Measurements from ENCODE around the gene RPP14.
"Not testable (repeated sequence)": the region's sequence is repeated elsewhere in the genome, so short reads cannot be mapped to it uniquely, and the experiment has no call there.

The RPP14 gene

DNA sequence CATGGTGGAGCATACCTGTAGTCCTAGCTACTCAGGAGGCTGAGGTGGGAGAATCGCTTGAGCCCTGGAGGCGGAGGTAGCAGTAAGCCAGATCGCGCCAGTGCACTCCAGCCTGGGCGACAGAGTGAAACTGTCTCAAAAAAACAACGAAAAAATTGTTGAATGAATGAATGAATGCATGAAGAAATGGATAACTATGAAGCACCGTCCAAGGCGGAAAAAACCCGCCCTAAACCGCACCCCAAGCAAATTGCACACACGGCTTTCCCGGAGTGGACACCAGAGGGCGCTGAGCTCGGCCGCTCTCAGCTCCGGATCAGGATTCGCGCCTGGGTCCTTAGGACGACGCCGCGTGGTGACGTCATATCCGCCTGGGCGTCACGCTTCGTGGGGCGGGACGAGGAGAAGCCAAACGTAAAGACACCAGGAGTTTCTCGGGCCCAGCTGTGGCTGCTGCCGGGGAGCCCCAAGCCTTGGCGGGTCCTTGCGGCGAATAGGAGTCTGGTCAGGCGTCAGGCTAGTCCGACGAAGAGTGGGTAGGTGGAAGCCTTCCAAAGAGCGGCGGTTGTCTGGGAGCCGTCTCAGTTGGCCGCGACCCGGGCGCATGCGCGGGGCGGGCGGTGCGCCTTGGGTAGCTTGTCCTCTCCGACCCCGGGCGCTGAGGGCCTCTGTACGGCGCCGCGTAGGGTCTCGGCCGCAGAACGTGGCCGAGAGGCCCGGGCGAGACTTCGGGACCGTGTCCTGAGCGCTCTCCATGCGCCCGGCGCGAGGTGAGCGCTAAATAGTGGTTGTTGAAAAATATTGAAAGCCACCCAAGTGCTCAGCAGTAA, at the start of gene RPP14, which contains the start of gene HTD2:
Gene RPP14 (plus strand): TSS at position 364 of the 830 bp plus-strand sequence. CDS start 4,085 bp downstream, outside the sequence.
Gene HTD2 (plus strand): TSS at position 639 of the 830 bp plus-strand sequence. CDS start 11,094 bp downstream, outside the sequence.
- DNase-seq (ENCODE audit: low read depth), result peak; percentile 98

- DNase-seq (ENCODE audit: low read depth), result no peak
Observed at GRCh38 chr3:58256511-58256910, 49.5 kb upstream of the RPP14 start.

GRCh38 chr3:58258392-58259055, 47.5 kb upstream of the RPP14 start:
- no peak for DNase-seq (ENCODE audit: low read depth)

GRCh38 chr3:58260261-58260731, 45.7 kb upstream of the RPP14 start:
- no peak for DNase-seq (ENCODE audit: low read depth)

DNA sequence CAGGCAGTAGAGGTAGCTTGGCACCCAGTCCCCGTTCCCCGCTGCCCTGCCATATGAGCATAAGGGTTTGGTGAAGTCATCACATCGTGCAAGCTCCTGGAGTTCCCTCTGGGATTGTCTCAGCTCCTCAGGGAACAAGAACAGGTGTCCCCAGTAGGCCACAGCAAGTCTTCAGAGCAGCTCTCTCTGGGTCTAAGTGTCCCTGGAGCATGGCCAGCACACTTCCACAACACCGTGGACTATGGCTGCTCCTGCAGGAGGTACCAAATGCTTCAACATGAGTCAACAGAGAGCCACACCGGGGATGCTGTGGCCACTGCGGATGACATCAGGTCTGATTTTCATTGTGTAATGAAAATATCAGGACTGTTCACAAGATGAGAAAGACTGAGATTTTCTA, 45.3 kb upstream of the RPP14 start:
- DNase-seq (ENCODE audit: low read depth), result no peak

DNA sequence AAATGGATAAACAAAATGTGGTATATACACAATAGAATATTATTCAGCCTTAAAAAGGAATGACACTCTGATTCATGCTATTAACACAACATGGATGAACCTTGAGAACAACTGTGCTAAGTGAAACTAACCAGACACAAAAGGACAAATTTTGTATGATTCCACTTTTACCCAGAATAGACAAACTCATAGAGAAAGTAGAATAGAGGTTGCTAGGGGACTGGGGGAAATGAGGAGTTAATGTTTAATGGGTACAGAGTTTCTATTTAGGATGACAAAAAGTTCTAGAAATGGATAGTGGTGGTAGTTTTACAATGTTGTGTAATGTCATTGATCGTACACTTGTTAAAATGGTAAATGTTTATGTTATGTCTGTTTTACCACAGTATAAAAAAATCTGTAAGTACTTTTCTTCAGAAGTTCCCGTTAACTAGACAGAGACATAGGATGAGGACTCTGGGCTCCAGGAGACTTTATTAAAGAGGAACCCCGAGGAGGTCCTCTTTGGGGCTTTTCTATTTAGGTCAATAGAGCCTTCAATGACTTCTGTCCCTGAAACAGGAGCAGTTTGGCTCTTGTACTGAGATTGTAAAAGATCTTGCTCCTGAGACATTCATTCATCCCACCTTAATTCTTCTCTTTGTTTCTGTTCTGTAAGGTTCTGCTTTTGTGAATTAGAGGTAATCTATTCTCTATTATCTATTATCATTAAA, 43.9 kb upstream of the RPP14 start:
- DNase-seq (ENCODE audit: low read depth), result no peak

DNA sequence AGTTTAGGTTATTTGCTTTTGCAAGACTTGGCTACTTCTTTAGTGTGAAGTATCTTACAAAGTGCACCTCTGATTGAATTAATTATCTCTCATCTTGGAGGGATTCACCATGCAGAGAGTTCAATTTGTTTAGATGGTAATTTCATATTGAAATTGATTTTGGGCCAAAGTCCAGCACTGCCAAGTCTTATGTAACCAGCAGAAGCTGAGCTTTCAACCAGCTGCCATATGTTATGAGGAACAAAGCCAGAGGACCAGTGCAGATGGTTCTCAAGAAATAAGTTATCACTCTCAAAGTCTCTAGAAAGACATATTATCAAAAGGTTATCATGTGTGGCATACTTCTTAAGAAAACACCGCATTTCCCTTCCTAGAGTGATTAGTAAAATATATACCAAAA, 39.5 kb upstream of the RPP14 start:
- DNase-seq (ENCODE audit: low read depth), result no peak

- DNase-seq (ENCODE audit: low read depth), result not testable (repeated sequence)
Observed at GRCh38 chr3:58267543-58267942, 38.5 kb upstream of the RPP14 start.

- no peak for DNase-seq (ENCODE audit: low read depth)
Observed at GRCh38 chr3:58269356-58269755, 36.7 kb upstream of the RPP14 start.

DNA sequence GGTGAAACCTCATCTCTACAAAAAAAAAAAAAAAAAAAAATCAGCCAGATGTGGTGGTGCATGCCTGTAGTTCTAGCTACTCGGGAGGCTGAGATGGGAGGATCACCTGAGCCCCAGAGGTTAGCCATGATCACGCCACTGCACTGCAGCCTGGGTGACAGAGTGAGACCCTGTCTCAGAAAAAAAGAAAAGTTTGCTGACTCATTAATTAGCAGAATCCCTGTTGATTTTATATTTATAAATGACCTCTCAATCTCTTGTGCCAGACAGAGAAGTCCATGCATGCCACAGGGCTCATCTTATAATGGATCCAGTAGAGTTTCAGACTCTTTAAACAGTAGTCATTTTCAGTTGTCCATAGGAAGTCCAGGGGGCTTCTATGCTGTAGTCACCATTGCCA, 35.6 kb upstream of the RPP14 start:
- DNase-seq (ENCODE audit: low read depth), result no peak

- DNase-seq (ENCODE audit: low read depth), result no peak
Observed at GRCh38 chr3:58271901-58272501, 34.0 kb upstream of the RPP14 start.

DNA sequence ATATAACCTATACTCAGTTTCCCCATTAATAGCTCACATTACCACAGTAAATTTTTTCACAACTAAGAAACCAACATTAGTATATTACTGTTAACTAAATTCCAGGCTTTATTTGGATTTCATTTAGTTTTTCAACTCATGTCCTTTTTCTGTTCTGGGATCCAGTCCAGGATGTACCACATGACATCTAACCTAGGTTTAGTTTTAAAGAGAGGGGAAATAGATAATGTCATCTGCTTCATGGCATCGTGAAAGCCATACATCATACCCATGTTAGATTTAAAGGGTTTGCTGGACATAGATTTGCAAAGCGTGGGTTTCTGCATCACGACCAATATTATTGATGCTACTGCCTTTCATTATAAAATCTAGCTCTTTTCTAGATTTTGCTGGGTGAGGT, 33.2 kb upstream of the RPP14 start:
- no peak for DNase-seq (ENCODE audit: low read depth)

- DNase-seq (ENCODE audit: low read depth), result not testable (repeated sequence)
Observed at GRCh38 chr3:58273362-58273761, 32.7 kb upstream of the RPP14 start.

DNA sequence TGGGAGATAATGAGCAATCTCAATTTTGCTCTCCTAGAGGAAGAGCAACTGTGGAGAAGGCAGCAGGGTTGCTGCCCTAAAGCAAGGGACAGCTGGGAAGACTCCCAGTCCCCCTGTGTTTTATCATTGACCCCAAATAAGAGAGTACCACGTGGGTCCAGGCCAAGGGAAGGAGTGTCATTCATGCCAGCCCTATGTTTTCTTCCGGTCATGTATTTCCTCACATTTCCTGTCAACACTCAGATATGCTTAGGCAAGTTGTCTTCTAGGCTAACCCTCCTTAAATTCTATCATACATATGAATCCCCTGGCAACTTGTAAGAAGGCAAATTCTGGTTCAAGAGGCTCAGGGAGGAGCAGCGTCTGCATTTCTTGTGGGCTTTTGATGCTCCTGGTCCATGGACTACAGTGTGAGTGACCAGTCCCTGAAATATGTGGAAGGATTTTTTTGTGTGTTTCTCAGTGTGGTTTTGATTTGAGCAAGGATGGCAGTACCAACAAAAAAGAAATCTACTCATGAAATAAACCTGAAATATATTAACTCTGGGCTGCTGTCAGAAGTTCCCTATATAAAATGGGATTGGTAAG, 31.9 kb upstream of the RPP14 start:
- no peak for DNase-seq (ENCODE audit: low read depth)

GRCh38 chr3:58281069-58281468, 25.0 kb upstream of the RPP14 start:
- DNase-seq (ENCODE audit: low read depth), result no peak

GRCh38 chr3:58285334-58285733, 20.7 kb upstream of the RPP14 start:
- DNase-seq (ENCODE audit: low read depth), result no peak

GRCh38 chr3:58287354-58287753, 18.7 kb upstream of the RPP14 start:
- DNase-seq (ENCODE audit: low read depth), result no peak

DNA sequence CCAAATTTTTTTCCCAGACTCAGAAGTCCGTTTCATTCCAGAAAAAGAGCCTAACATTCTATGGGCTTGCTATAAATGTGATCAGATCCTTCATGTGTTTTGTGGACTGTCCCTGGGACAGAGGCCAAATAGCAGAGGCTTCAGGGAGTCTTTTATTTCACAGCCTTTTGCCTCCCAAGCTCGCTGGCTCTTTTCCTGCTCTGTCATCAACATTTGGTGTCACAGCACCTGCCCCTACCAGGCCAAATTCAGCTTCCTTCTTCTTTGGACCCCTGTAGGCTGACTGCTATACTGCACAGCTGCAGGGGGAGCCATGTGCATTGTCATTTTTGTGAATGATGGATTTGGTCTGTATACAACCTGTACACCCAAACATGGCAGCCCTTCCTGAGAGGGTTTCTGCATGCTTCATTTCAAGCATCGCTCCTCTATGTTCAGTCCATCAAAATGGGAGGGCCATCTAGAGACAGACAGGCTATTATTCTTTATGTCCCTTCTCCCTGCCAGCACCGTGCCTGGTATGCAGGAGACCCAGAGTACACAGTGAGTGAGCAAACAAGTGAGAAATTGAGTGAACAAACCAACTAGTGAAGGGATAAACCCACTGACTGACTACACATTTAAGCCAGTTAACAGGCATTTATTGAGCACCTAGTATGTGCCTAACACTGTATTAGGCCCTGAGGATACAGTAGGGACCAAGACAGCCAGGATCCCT, 17.9 kb upstream of the RPP14 start:
- no peak for DNase-seq (ENCODE audit: low read depth)

DNA sequence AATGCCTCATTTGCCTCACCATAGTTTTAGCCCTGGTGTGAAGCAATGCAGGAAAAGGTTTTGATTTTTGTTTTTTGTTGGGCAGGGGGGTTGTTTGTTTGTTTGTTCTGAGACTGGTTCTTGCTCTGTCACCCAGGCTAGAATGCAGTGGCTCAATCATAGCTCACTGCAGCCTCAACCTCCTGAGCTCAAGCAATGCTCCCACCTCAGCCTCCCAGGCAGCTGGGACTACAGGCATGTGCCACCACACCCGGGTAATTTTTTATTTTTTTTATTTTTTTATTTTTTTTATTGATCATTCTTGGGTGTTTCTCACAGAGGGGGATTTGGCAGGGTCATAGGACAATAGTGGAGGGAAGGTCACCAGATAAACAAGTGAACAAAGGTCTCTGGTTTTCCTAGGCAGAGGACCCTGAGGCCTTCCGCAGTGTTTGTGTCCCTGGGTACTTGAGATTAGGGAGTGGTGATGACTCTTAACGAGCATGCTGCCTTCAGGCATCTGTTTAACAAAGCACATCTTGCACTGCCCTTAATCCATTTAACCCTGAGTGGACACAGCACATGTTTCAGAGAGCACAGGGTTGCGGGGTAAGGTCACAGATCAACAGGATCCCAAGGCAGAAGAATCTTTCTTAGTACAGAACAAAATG, 17.0 kb upstream of the RPP14 start:
- not testable (repeated sequence) for DNase-seq (ENCODE audit: low read depth)

GRCh38 chr3:58290446-58290845, 15.6 kb upstream of the RPP14 start:
- DNase-seq (ENCODE audit: low read depth), result not testable (repeated sequence)

Data from activated T-cell treated with anti-CD3 and anti-CD28 coated beads for 1 hour (primary cell).